Measurements from ENCODE around the gene NFATC1.

The NFATC1 gene

GRCh38 chr18:79574938-79575525 lies 179.3 kb downstream of the NFATC1 start:
- no peak for DNase-seq (ENCODE audit: low read depth, low spot score)
- H3K27ac ChIP-seq = no peak overlapping the region

- peak; percentile 29 for DNase-seq (ENCODE audit: low read depth, low spot score)
- no peak overlapping the region for H3K27ac ChIP-seq
These were observed 180.4 kb downstream of the NFATC1 start for GRCh38 chr18:79575891-79576685.

- DNase-seq (ENCODE audit: low read depth, low spot score) = no peak
- H3K27ac ChIP-seq = no peak overlapping the region
These were observed 181.1 kb downstream of the NFATC1 start for GRCh38 chr18:79576686-79577351.

DNA sequence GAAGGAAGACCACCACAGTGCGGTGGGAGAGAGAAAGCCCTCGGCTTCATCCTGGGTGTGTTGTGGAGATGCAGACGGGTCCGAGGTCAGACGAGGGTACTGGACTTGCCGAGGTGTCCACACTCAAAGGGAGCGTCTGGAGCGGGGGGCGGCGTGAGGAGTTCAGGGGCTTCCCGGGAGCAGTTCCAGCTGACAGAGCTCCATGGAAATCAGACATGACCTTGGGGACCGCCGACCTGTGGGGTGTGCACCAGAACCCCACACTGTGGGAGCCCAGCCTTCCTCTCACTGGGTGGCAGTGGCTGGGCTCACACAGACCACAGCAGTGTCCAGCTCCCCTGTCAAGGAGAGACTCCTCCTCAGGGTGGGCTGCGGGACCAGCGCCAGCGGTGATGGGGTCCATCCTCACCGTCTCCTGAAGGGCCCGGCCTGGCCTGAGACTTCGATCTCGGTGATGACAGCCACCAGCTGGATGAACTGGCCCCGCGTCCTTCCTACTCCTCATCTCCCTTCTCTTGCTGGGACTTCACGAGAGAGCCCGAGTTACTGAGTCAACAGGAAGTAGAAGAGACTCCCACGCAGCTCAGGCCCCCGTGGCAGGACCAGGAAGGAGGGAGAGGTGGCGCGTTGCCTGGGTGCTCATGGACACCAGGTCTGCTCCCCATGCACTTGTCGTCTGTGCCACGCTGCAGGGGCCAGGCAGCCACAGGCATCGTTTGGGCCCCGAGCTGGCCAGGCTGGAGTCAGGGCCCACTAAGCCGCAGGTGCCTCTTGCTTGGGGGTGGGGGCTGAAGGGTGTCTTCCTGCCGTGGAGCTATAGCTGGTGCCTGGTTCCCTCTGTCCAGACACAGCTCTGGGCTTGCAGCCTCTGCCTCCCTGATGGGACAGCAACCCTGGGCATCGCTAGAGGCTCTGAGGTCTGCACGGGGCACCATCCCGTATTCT lies 182.0 kb downstream of the NFATC1 start:
- no peak for DNase-seq (ENCODE audit: low read depth, low spot score)
- no peak overlapping the region for H3K27ac ChIP-seq

GRCh38 chr18:79578396-79579260 lies 182.9 kb downstream of the NFATC1 start:
- no peak for DNase-seq (ENCODE audit: low read depth, low spot score)

More at GRCh38 chr18:79578396-79579260, 182.9 kb downstream of the NFATC1 start:
- no peak overlapping the region for H3K27ac ChIP-seq

Data from epithelial cell of prostate (primary cell).